ENCODE measurements around the gene CCDC85C.

GRCh38 chr14:99568567-99569560, 35.1 kb downstream of the CCDC85C start:
- TF ChIP-seq CTCF (IDR thresholded peaks at IDR 0.05) (no peak), POLR2A (IDR thresholded peaks at IDR 0.05) (no peak), POLR2AphosphoS5 (IDR thresholded peaks at IDR 0.05) (no peak)
